Neural cell (in vitro differentiated cells): ENCODE results near the gene EXOC4. TPM values are rescaled to one million over a fixed set of nuclear protein-coding genes. Genes with fewer than 3 reads are reported as not detected.

ENCODE experiments used
- H2AFZ ChIP-seq: fragments of 200-600, 300-800 bp; sonication (generic), shearing (Covaris generic); 2 replicates; pipeline ENCODE4 v1.6.0; 2014; ENCODE audit warnings: low read depth, mild to moderate bottlenecking, antibody characterized with exemption, low read length, moderate library complexity
- H3F3A ChIP-seq: fragments of 200-600 bp; shearing (Covaris generic); 2 replicates; pipeline ENCODE4 v1.6.1; 2016; ENCODE audit warnings: mild to moderate bottlenecking, moderate library complexity, mixed read lengths, antibody characterized with exemption, low read length; ENCODE audit not compliant: insufficient read depth, poor library complexity, severe bottlenecking
- H3K27ac ChIP-seq: fragments of 200-600, 300-800 bp; sonication (generic), shearing (Covaris generic); 2 replicates; pipeline ENCODE4 v1.5.1; 2014; ENCODE audit warnings: mild to moderate bottlenecking, low read length, moderate library complexity
- H3K27me3 ChIP-seq: fragments of 300-800, 200-600 bp; sonication (generic), shearing (Covaris generic); 2 replicates; pipeline ENCODE4 v1.6.0; 2014; ENCODE audit warnings: mild to moderate bottlenecking, low read depth, low read length, moderate library complexity; ENCODE audit not compliant: insufficient read depth
- H3K36me3 ChIP-seq: fragments of 300-800, 200-600 bp; sonication (generic), shearing (Covaris generic); 2 replicates; pipeline ENCODE4 v1.5.1; 2014; ENCODE audit warnings: mild to moderate bottlenecking, antibody characterized with exemption, low read length, moderate library complexity; ENCODE audit not compliant: insufficient read depth
- H3K4me2 ChIP-seq: fragments of 300-800, 200-600 bp; sonication (generic), shearing (Covaris generic); 2 replicates; pipeline ENCODE4 v1.6.0; 2014; ENCODE audit warnings: mild to moderate bottlenecking, low read length
- H3K4me3 ChIP-seq: fragments of 300-800, 200-600 bp; sonication (generic), shearing (Covaris generic); 2 replicates; pipeline ENCODE4 v1.5.1; 2014; ENCODE audit warnings: mild to moderate bottlenecking, low read length, moderate library complexity
- H3K79me2 ChIP-seq: fragments of 200-600 bp; shearing (Covaris generic); replicated peaks from 2 replicates; pipeline ENCODE4 v1.6.0; 2014; ENCODE audit warnings: mild to moderate bottlenecking, low read length, moderate library complexity; ENCODE audit not compliant: insufficient read depth
- H3K9ac ChIP-seq: fragments of 300-800, 200-600 bp; sonication (generic), shearing (Covaris generic); 2 replicates; pipeline ENCODE4 v1.6.1; 2016; ENCODE audit warnings: mild to moderate bottlenecking, low read length, mixed read lengths
- H3K9me2 ChIP-seq: fragments of 200-600 bp; shearing (Covaris generic); 2 replicates; pipeline ENCODE4 v1.6.1; 2016; ENCODE audit warnings: mild to moderate bottlenecking, low read length, mixed read lengths; ENCODE audit not compliant: insufficient read depth
- H3K9me3 ChIP-seq: fragments of 200-600, 300-800 bp; sonication (generic), shearing (Covaris generic); 2 replicates; pipeline ENCODE4 v1.6.1; 2016; ENCODE audit warnings: mild to moderate bottlenecking, mixed run types, low read length, moderate library complexity, mixed read lengths
- H4K20me1 ChIP-seq: fragments of 200-600 bp; shearing (Covaris generic); 2 replicates; pipeline ENCODE4 v1.6.1; 2016; ENCODE audit warnings: mild to moderate bottlenecking, mixed run types; ENCODE audit not compliant: insufficient read depth
- CTCF ChIP-seq: fragments of 450-650 bp; IDR thresholded peaks from 2 replicates; pipeline ENCODE4 v1.5.1; 2014; ENCODE audit warnings: antibody characterized with exemption, mild to moderate bottlenecking, moderate library complexity; ENCODE audit not compliant: poor library complexity, severe bottlenecking
- EP300 ChIP-seq: fragments of 450-650 bp; conservative IDR thresholded peaks from 2 replicates; pipeline ENCODE4 v1.6.1; 2014; ENCODE audit warnings: antibody characterized with exemption, mild to moderate bottlenecking, moderate library complexity; ENCODE audit not compliant: poor library complexity, severe bottlenecking
- EZH2 ChIP-seq: fragments of 200-600, 300-800 bp; shearing (Covaris generic), sonication (generic); IDR thresholded peaks from 2 replicates; pipeline ENCODE4 v1.6.1; 2014; ENCODE audit warnings: antibody characterized with exemption, low read length, borderline replicate concordance, mild to moderate bottlenecking; ENCODE audit not compliant: insufficient read depth, poor library complexity, severe bottlenecking
- MXI1 ChIP-seq: fragments of 450-650 bp; conservative IDR thresholded peaks from 2 replicates; pipeline ENCODE4 v1.6.1; 2014; ENCODE audit warnings: antibody characterized with exemption, mild to moderate bottlenecking; ENCODE audit not compliant: poor library complexity, severe bottlenecking
- POLR2AphosphoS5 ChIP-seq: IDR thresholded peaks from 2 replicates; pipeline ENCODE4 v1.6.1; 2012
- RAD21 ChIP-seq: fragments of 450-650 bp; conservative IDR thresholded peaks from 2 replicates; pipeline ENCODE4 v1.6.1; 2014; ENCODE audit warnings: antibody characterized with exemption, mild to moderate bottlenecking, moderate library complexity
- REST ChIP-seq: IDR thresholded peaks from 2 replicates; pipeline ENCODE4 v1.6.1; 2012; ENCODE audit warnings: borderline replicate concordance
- SMC3 ChIP-seq: fragments of 450-650 bp; conservative IDR thresholded peaks from 2 replicates; pipeline ENCODE4 v1.6.1; 2014; ENCODE audit warnings: antibody characterized with exemption, mild to moderate bottlenecking, moderate library complexity; ENCODE audit not compliant: poor library complexity
- TAF1 ChIP-seq: IDR thresholded peaks from 2 replicates; pipeline ENCODE4 v1.6.1; 2012; ENCODE audit warnings: low read depth
- polyA plus RNA-seq: library from polyadenylated mRNA; depleted of rRNA; stranded (reverse); fragments of >200 nt; gene quantifications from 2 replicates; pipeline ENCODE4 v1.2.3, GENCODE V29; 2014

The EXOC4 gene
- polyA plus RNA-seq, 1 donor from 2014 or later, result 36.5 TPM

GRCh38 chr7:134068670-134069069, 815.8 kb downstream of the EXOC4 start:
- no peaks in the 10 kb centered on the region for H3K36me3 ChIP-seq
- H3F3A ChIP-seq, result no peaks in the 10 kb centered on the region
- H3K27me3 ChIP-seq, result no peaks in the 10 kb centered on the region
- no peak overlapping the region for H2AFZ ChIP-seq
- H3K4me2 ChIP-seq, result no peak overlapping the region
- H3K9ac ChIP-seq, result peak overlapping the region; percentile 31
- H3K9me3 ChIP-seq, result no peaks in the 10 kb centered on the region
- H3K79me2 ChIP-seq, result no peaks in the 10 kb centered on the region
- no peak for TF ChIP-seq EZH2
- TF ChIP-seq EP300, result peak; percentile 95
- peak; percentile 47 for TF ChIP-seq REST
- TF ChIP-seq SMC3, result no peak
- peak; percentile 81 for TF ChIP-seq POLR2AphosphoS5
- H3K27ac ChIP-seq, result peak overlapping the region; percentile 45
- H3K4me3 ChIP-seq, result no peak overlapping the region
- no peaks in the 10 kb centered on the region for H3K9me2 ChIP-seq
- no peaks in the 10 kb centered on the region for H4K20me1 ChIP-seq

GRCh38 chr7:134069187-134069586, 816.3 kb downstream of the EXOC4 start:
- Histone ChIP-seq H4K20me1 (no peaks in the 10 kb centered on the region), H3K4me3 (no peak overlapping the region), H3K27me3 (no peaks in the 10 kb centered on the region), H3F3A (no peaks in the 10 kb centered on the region), H3K79me2 (no peaks in the 10 kb centered on the region), H3K9me2 (no peaks in the 10 kb centered on the region), H3K9me3 (no peaks in the 10 kb centered on the region), H2AFZ (no peak overlapping the region), H3K27ac (peak overlapping the region; percentile 45), H3K9ac (peak overlapping the region; percentile 31), H3K36me3 (no peaks in the 10 kb centered on the region), H3K4me2 (no peak overlapping the region)
- TF ChIP-seq REST, result no peak
- no peak for TF ChIP-seq TAF1
- no peak for TF ChIP-seq RAD21
- no peak for TF ChIP-seq EZH2
- no peak for TF ChIP-seq POLR2AphosphoS5
- TF ChIP-seq SMC3, result no peak
- TF ChIP-seq EP300, result no peak
- no peak for TF ChIP-seq CTCF
- no peak for TF ChIP-seq MXI1
